ENCODE results near the gene ZNF496. TPM values are rescaled to one million over a fixed set of nuclear protein-coding genes. Genes with fewer than 3 reads are reported as not detected.

ZNF496 gene
- total RNA-seq, 1 donor from 2014 or later, result 91.8 TPM

DNA sequence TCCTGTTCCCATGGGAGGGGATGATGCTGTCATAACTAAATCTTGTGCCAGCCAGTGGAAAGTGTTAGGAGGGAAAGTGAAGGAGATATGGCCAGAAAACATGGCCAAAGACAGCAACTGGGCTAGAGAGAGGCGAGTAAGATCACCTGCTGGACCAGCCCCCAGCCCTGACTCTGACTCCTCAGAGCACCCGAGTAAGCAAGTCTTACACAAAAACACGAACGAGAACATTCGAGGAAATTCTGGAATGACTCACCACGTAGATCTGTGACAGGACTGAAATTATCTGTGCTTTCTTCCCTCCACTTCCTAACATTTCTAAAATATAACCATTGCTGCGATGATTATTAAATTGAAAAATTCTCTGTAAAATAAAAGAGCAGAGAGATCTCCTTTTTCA is 9.2 kb downstream of the ZNF496 start:
- Histone ChIP-seq H3K27me3 (ENCODE audit: control insufficient read depth, insufficient read depth, low read length) (no peaks in the 10 kb centered on the region), H3K36me3 (ENCODE audit: control insufficient read depth, insufficient read depth, low read length) (no peaks in the 10 kb centered on the region), H3K4me3 (ENCODE audit: low read depth, low read length) (no peak overlapping the region)
- TF ChIP-seq CTCF (IDR thresholded peaks at IDR 0.05; ENCODE audit: insufficient read depth, low read length, poor library complexity, severe bottlenecking), result no peak
- no peak for DNase-seq (ENCODE audit: low read depth)

- no peak for TF ChIP-seq CTCF (IDR thresholded peaks at IDR 0.05; ENCODE audit: insufficient read depth, low read length, poor library complexity, severe bottlenecking)
- Histone ChIP-seq H3K36me3 (ENCODE audit: control insufficient read depth, insufficient read depth, low read length) (peaks cover 1% of the 10 kb centered on the region), H3K27me3 (ENCODE audit: control insufficient read depth, insufficient read depth, low read length) (no peaks in the 10 kb centered on the region), H3K4me3 (ENCODE audit: low read depth, low read length) (no peak overlapping the region)
- DNase-seq (ENCODE audit: low read depth), result no peak
These were observed 14.0 kb downstream of the ZNF496 start for GRCh38 chr1:247317702-247318101.

DNA sequence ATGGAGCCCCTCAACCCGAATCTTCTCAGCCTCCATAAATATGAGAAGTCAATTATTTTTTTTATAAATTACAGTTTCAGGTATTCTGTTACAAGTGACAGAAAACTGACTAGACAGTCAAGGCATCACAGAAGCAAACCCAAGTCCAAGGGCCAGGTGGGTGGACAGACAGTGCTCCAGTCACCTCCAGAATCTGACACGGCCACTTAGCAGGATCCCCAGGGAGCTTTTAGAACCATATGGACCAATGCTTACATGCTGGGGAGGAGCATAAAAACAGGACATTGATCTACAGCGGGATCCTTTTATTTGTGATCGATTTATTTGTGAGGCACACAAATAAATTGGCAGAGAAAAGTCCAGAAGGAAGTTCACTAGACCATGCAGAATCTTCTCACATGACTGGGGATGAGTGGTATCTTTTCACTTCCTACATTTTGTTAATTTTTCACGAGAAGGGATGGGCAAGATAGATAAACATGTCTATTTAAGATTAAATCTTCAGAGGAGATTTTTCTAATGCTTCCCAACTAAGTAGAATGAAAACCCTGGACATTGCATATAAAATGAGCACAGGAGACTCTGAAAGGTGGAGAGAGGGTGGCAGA is 15.0 kb downstream of the ZNF496 start:
- Histone ChIP-seq H3K4me3 (ENCODE audit: low read depth, low read length) (no peak overlapping the region), H3K27me3 (ENCODE audit: control insufficient read depth, insufficient read depth, low read length) (no peaks in the 10 kb centered on the region), H3K36me3 (ENCODE audit: control insufficient read depth, insufficient read depth, low read length) (peaks cover 1% of the 10 kb centered on the region)
- no peak for TF ChIP-seq CTCF (IDR thresholded peaks at IDR 0.05; ENCODE audit: insufficient read depth, low read length, poor library complexity, severe bottlenecking)
- DNase-seq (ENCODE audit: low read depth), result no peak

DNA sequence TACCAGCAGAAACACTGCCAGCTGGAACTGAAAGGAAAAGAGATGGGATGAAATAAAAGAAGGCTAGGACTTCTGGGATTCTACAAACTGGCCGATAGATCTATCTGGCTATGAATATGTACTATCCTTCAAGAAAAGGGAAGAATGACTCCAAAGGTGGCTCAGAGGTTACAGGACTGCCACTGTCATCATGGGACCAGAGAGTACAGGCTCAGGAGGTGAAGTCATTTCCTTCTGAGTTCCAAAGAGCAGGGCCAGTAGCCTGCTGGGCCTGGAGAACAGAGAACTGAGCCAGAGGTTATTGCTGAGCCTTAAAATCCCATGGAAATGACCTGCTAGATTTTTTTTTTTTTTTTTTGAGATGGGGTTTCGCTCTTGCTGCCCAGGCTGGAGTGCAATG is 27.6 kb downstream of the ZNF496 start:
- no peak overlapping the region for H3K4me3 ChIP-seq (ENCODE audit: low read depth, low read length)

GRCh38 chr1:247303216-247303615 is 28.5 kb downstream of the ZNF496 start:
- TF ChIP-seq CTCF (IDR thresholded peaks at IDR 0.05; ENCODE audit: insufficient read depth, low read length, poor library complexity, severe bottlenecking), result no peak
- no peak for DNase-seq (ENCODE audit: low read depth)
- Histone ChIP-seq H3K4me3 (ENCODE audit: low read depth, low read length) (no peak overlapping the region), H3K27me3 (ENCODE audit: control insufficient read depth, insufficient read depth, low read length) (no peaks in the 10 kb centered on the region), H3K36me3 (ENCODE audit: control insufficient read depth, insufficient read depth, low read length) (peaks cover 3% of the 10 kb centered on the region)

More for the DNA sequence above, 27.6 kb downstream of the ZNF496 start:
- no peaks in the 10 kb centered on the region for H3K27me3 ChIP-seq (ENCODE audit: control insufficient read depth, insufficient read depth, low read length)
- no peak for TF ChIP-seq CTCF (IDR thresholded peaks at IDR 0.05; ENCODE audit: insufficient read depth, low read length, poor library complexity, severe bottlenecking)
- no peak for DNase-seq (ENCODE audit: low read depth)
- peaks cover 3% of the 10 kb centered on the region for H3K36me3 ChIP-seq (ENCODE audit: control insufficient read depth, insufficient read depth, low read length)

DNA sequence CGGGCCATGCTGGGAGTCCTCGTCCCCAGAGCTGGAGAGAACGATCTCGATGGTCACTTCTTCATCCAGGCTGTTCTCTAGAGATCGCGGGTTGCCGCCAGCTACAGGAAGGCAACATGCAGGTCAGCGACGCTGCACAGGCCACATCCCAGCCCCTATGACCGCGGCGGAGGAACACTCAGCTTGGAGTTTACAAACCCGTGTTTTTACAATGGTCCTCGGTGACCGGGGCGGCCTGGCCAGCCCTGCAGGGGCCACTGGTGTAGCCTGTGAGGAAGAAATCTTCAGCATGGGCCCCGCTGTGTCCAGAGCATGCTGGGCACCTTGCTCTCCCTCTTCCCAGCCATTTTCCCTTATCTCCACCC is 30.5 kb downstream of the ZNF496 start:
- Histone ChIP-seq H3K27me3 (ENCODE audit: control insufficient read depth, insufficient read depth, low read length) (no peaks in the 10 kb centered on the region), H3K4me3 (ENCODE audit: low read depth, low read length) (no peak overlapping the region), H3K36me3 (ENCODE audit: control insufficient read depth, insufficient read depth, low read length) (peaks cover 2% of the 10 kb centered on the region)
- TF ChIP-seq CTCF (IDR thresholded peaks at IDR 0.05; ENCODE audit: insufficient read depth, low read length, poor library complexity, severe bottlenecking), result no peak
- no peak for DNase-seq (ENCODE audit: low read depth)
